ENCODE measurements around the gene ZDHHC8.

Gene ZDHHC8

GRCh38 chr22:20130319-20130718, 1.3 kb upstream of the ZDHHC8 start:
- DNase-seq (ENCODE audit: low read depth), result no peak

GRCh38 chr22:20130731-20131596, 640 bp upstream of the ZDHHC8 start:
- peak; percentile 74 for DNase-seq (ENCODE audit: low read depth)

GRCh38 chr22:20131859-20132685, 468 bp downstream of the ZDHHC8 start:
- DNase-seq (ENCODE audit: low read depth), result no peak

- no peak for DNase-seq (ENCODE audit: low read depth)
Measured at GRCh38 chr22:20132686-20133246, 1.2 kb downstream of the ZDHHC8 start.

- DNase-seq (ENCODE audit: low read depth), result no peak
Measured at GRCh38 chr22:20133930-20134549, 2.4 kb downstream of the ZDHHC8 start.

- DNase-seq (ENCODE audit: low read depth), result no peak
Measured at GRCh38 chr22:20135265-20135664, 3.7 kb downstream of the ZDHHC8 start.

GRCh38 chr22:20135806-20136602, 4.4 kb downstream of the ZDHHC8 start:
- DNase-seq (ENCODE audit: low read depth), result no peak

GRCh38 chr22:20136603-20136873, 4.9 kb downstream of the ZDHHC8 start:
- DNase-seq (ENCODE audit: low read depth), result no peak

GRCh38 chr22:20137113-20137512, 5.5 kb downstream of the ZDHHC8 start:
- DNase-seq (ENCODE audit: low read depth), result no peak

GRCh38 chr22:20137671-20138416, 6.2 kb downstream of the ZDHHC8 start:
- DNase-seq (ENCODE audit: low read depth), result no peak

- no peak for DNase-seq (ENCODE audit: low read depth)
Measured at GRCh38 chr22:20138417-20138738, 6.8 kb downstream of the ZDHHC8 start.

GRCh38 chr22:20138868-20139267, 7.3 kb downstream of the ZDHHC8 start:
- DNase-seq (ENCODE audit: low read depth), result no peak

- DNase-seq (ENCODE audit: low read depth), result no peak
Measured at GRCh38 chr22:20139391-20140106, 7.9 kb downstream of the ZDHHC8 start.

GRCh38 chr22:20140107-20140445, 8.5 kb downstream of the ZDHHC8 start:
- no peak for DNase-seq (ENCODE audit: low read depth)

GRCh38 chr22:20140521-20140964, 8.9 kb downstream of the ZDHHC8 start:
- DNase-seq (ENCODE audit: low read depth), result no peak

- DNase-seq (ENCODE audit: low read depth), result no peak
Measured at GRCh38 chr22:20141186-20142077, 9.8 kb downstream of the ZDHHC8 start.

- DNase-seq (ENCODE audit: low read depth), result no peak
Measured at GRCh38 chr22:20142711-20143621, 11.4 kb downstream of the ZDHHC8 start.

- DNase-seq (ENCODE audit: low read depth), result no peak
Measured at GRCh38 chr22:20143883-20144665, 12.5 kb downstream of the ZDHHC8 start.
